Measurements from ENCODE around the gene RUVBL2.

Gene RUVBL2

DNA sequence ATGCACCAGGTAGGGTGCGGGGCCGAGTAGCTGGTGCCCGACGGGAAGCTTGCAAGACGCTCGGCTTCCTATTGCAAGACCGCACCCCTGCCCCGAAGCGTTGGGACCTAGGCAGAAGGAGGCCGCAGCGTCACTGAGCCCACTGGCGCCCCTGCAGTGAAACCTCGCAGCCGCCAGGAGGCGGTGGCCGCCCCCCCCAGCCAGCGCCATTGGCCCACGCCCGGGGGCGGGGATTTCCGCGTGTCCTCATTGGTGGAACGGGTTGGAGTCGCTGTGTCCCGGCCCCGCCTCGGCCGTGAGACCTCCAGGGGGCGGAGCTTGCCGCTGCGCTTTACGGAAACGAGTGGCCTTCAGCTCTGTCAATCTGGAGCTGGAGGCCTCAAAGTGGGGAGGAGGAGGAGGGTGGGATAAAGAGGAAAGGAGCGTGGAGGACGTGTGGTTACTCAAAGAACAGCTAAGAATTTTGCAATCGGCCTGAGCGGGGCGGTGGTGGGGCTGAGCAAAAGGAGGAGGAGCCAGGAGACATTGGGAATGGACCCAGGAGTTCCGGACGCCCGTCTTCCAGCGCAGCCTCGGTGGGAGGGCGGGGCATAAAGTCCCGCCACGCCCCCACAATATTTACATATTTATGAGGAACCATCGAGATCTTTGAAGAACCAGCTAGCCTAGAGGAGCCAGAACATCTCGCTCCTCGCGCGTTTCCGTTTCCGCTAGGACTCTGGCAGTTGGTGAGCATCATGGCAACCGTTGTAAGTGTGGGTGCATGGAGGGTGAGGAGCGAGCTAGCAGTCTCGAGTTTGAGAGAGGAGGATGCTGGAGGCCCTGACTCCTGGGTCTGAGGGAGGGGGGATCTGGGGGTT, at the start of gene RUVBL2, which contains the start of gene GYS1:
TSS of gene RUVBL2 (plus strand) at position 713 of the 860 bp plus-strand sequence. CDS start at position 738, 25 bp downstream.
TSS of gene GYS1 (minus strand) at position 135 of the 860 bp plus-strand sequence. CDS start 197 bp downstream, outside the sequence.
- no peaks in the 10 kb centered on the region for H3K27me3 ChIP-seq
- H3K4me1 ChIP-seq: peaks cover 55 to 68% (median 59%) of the 10 kb centered on the region in 10 experiments
- peak within 1 kb of the TSS; percentile 96 to 100 (median 99) for H3K4me2 ChIP-seq
- peak within 1 kb of the TSS; percentile 68 to 97 (median 91) for H3K27ac ChIP-seq
- H3K9me3 ChIP-seq (replicated peaks in 1 of 11): no peaks in the 10 kb centered on the region
- H4K20me1 ChIP-seq: peaks cover 21 to 81% (median 66%) of the 10 kb centered on the region in 11 experiments; a peak in 21 of 22 replicates
- peak within 1 kb of the TSS; percentile 88 to 98 (median 92) for H3K9ac ChIP-seq
- TF ChIP-seq Cebpa-rat (IDR thresholded peaks at IDR 0.05): peak in 10 of 11 experiments; percentile 36 to 88 (median 82); a peak in 18 of 22 replicates
- H3K36me3 ChIP-seq: peaks cover 4 to 37% (median 23%) of the 10 kb centered on the region in 11 experiments
- peak within 1 kb of the TSS; percentile 81 to 100 (median 90) for H3K4me3 ChIP-seq

DNA sequence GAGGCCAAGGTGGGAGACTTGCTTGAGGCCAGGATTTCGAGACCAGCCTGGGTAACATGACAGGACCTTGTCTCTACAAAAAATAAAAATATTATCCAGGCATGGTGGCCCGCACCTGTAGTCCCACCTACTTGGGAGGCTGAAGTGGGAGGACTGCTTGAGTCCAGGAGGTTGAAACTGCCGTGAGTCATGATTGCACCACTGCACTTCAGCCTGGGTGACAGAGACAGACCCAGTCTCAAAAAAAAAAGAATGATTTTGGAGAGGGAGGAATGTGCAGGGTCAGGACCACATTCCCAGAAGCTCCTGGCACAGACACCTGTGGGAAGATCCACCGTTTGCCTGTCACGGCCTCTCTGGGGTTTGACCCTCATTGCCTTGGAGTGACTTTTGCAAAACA, 48.3 kb upstream of the RUVBL2 start:
- Histone ChIP-seq H3K36me3 (peaks cover 0 to 17% (median 11%) of the 10 kb centered on the region in 11 experiments; a peak in 8 of 22 replicates), H3K4me3 (no peak overlapping the region), H3K4me1 (peaks cover 11 to 41% (median 30%) of the 10 kb centered on the region in 10 experiments), H3K4me2 (peak overlapping the region in 1 of 11 experiments; percentile 63; a peak in 1 of 22 replicates), H4K20me1 (no peaks in the 10 kb centered on the region), H3K27me3 (no peaks in the 10 kb centered on the region), H3K9ac (no peak overlapping the region), H3K9me3 (replicated peaks in 1 of 11) (peaks cover 48 to 54% (median 51%) of the 10 kb centered on the region in 11 experiments), H3K27ac (no peak overlapping the region)
- no peak for TF ChIP-seq Cebpa-rat (IDR thresholded peaks at IDR 0.05)

DNA sequence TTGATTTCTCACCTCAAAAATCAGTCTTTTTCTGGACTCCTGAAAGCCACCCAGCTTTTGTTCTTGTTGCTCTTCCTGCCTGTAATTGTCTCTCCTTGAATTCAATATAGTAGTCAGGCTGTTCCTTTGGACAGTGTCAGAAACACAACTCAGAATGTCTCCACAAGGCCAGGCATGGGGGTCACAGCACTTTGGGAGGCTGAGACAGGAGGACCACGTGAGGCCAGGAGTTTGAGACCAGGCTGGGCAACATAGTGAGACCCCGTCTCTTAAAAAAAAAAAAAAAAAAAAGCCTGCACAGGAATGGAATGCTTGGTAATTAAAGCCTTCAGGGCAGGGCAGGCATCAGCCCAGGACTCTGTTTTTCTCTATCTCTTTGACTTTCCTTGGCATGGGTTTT, 47.9 kb upstream of the RUVBL2 start:
- H3K9ac ChIP-seq: no peak overlapping the region
- H3K27ac ChIP-seq: no peak overlapping the region
- H3K4me3 ChIP-seq: no peak overlapping the region
- peaks cover 0 to 15% (median 9%) of the 10 kb centered on the region in 11 experiments; a peak in 8 of 22 replicates for H3K36me3 ChIP-seq
- TF ChIP-seq Cebpa-rat (IDR thresholded peaks at IDR 0.05): no peak
- H3K4me1 ChIP-seq: peaks cover 15 to 45% (median 34%) of the 10 kb centered on the region in 10 experiments
- H3K4me2 ChIP-seq: no peak overlapping the region
- H3K27me3 ChIP-seq: no peaks in the 10 kb centered on the region
- H3K9me3 ChIP-seq (replicated peaks in 1 of 11): peaks cover 44 to 50% (median 47%) of the 10 kb centered on the region in 11 experiments
- H4K20me1 ChIP-seq: no peaks in the 10 kb centered on the region

GRCh38 chr19:48946463-48947257, 47.0 kb upstream of the RUVBL2 start:
- Histone ChIP-seq H3K4me1 (peaks cover 23 to 54% (median 43%) of the 10 kb centered on the region in 10 experiments), H3K9ac (no peak overlapping the region), H3K4me2 (no peak overlapping the region), H3K9me3 (replicated peaks in 1 of 11) (peaks cover 35 to 42% (median 39%) of the 10 kb centered on the region in 11 experiments), H4K20me1 (no peaks in the 10 kb centered on the region), H3K36me3 (peaks cover 0 to 15% (median 8%) of the 10 kb centered on the region in 11 experiments; a peak in 8 of 22 replicates), H3K27ac (no peak overlapping the region; a peak in 1 of 22 replicates), H3K27me3 (no peaks in the 10 kb centered on the region), H3K4me3 (peak overlapping the region in 3 of 10 experiments; percentile 1 to 33 (median 32); a peak in 7 of 20 replicates)
- no peak for TF ChIP-seq Cebpa-rat (IDR thresholded peaks at IDR 0.05)

DNA sequence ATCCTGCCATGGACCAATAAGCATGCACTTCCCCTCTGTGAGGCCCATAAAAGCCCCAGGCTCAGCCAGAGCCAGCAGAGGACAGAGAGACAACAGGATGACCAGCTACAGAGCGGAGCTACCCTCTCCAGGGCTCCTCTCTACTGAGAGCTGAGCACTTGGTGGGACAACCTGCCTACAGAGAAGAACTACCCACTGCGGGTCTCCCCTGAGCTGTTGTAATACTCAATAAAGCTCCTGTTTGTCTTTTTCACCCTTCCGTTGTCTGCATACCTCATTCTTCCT, 46.5 kb upstream of the RUVBL2 start:
- Histone ChIP-seq H3K4me2 (no peak overlapping the region), H3K27me3 (no peaks in the 10 kb centered on the region), H3K9ac (no peak overlapping the region), H3K27ac (no peak overlapping the region; a peak in 1 of 22 replicates), H3K4me3 (peak overlapping the region in 3 of 10 experiments; percentile 1 to 33 (median 25); a peak in 7 of 20 replicates), H3K36me3 (peaks cover 0 to 15% (median 8%) of the 10 kb centered on the region in 11 experiments; a peak in 8 of 22 replicates), H4K20me1 (no peaks in the 10 kb centered on the region), H3K4me1 (peaks cover 25 to 59% (median 47%) of the 10 kb centered on the region in 10 experiments), H3K9me3 (replicated peaks in 1 of 11) (peaks cover 35 to 41% (median 39%) of the 10 kb centered on the region in 11 experiments)
- TF ChIP-seq Cebpa-rat (IDR thresholded peaks at IDR 0.05): no peak

GRCh38 chr19:48950159-48950558, 43.5 kb upstream of the RUVBL2 start:
- peak overlapping the region; percentile 20 to 64 (median 38); a peak in 14 of 22 replicates for H3K9ac ChIP-seq

GRCh38 chr19:48950830-48951519, 42.7 kb upstream of the RUVBL2 start:
- peaks cover 35 to 39% (median 37%) of the 10 kb centered on the region in 11 experiments for H3K9me3 ChIP-seq (replicated peaks in 1 of 11)
- peaks cover 46 to 63% (median 56%) of the 10 kb centered on the region in 10 experiments for H3K4me1 ChIP-seq
- H3K36me3 ChIP-seq: peaks cover 4 to 19% (median 12%) of the 10 kb centered on the region in 11 experiments; a peak in 19 of 22 replicates
- H3K27me3 ChIP-seq: no peaks in the 10 kb centered on the region
- H4K20me1 ChIP-seq: peaks cover 0 to 7% (median 0%) of the 10 kb centered on the region in 11 experiments; a peak in 5 of 22 replicates
- peak overlapping the region; percentile 54 to 77 (median 68) for H3K4me2 ChIP-seq
- no peak for TF ChIP-seq Cebpa-rat (IDR thresholded peaks at IDR 0.05)
- H3K27ac ChIP-seq: peak overlapping the region; percentile 68 to 83 (median 77); a peak in 21 of 22 replicates
- H3K4me3 ChIP-seq: 0 out of 20 replicates have a peak overlapping the region, but pooled peaks of 1 of the 10 experiments have one; percentile 7
- peak overlapping the region; percentile 20 to 64 (median 38); a peak in 16 of 22 replicates for H3K9ac ChIP-seq

More at GRCh38 chr19:48950159-48950558, 43.5 kb upstream of the RUVBL2 start:
- Histone ChIP-seq H4K20me1 (no peaks in the 10 kb centered on the region), H3K9me3 (replicated peaks in 1 of 11) (peaks cover 35 to 41% (median 39%) of the 10 kb centered on the region in 11 experiments), H3K27me3 (no peaks in the 10 kb centered on the region), H3K36me3 (peaks cover 0 to 15% (median 8%) of the 10 kb centered on the region in 11 experiments; a peak in 8 of 22 replicates), H3K27ac (peak overlapping the region; percentile 68 to 83 (median 77); a peak in 21 of 22 replicates), H3K4me1 (peaks cover 41 to 59% (median 50%) of the 10 kb centered on the region in 10 experiments), H3K4me3 (no peak overlapping the region), H3K4me2 (peak overlapping the region; percentile 54 to 77 (median 68))
- no peak for TF ChIP-seq Cebpa-rat (IDR thresholded peaks at IDR 0.05)
